Measurements from ENCODE around the gene GRAMD4.

- TF ChIP-seq CTCF (IDR thresholded peaks at IDR 0.05) (no peak), POLR2A (IDR thresholded peaks at IDR 0.05) (no peak), EP300 (IDR thresholded peaks at IDR 0.05; ENCODE audit: low read depth) (no peak), POLR2AphosphoS5 (IDR thresholded peaks at IDR 0.05) (no peak)
Measured at GRCh38 chr22:46706060-46706459, 85.9 kb downstream of the GRAMD4 start.

Measured in transverse colon (tissue), 4 donors.